Activated T-cell treated with anti-CD3 and anti-CD28 coated beads, Interleukin-2, amount 50 U/mL, for 24 hours (primary cell): Measurements from ENCODE around the gene COL8A1.

Source experiments
- DNase-seq: peaks from one replicate; pipeline ENCODE4 v3.0.0-alpha.2; 2020
- H3K27ac Mint-ChIP-seq: 2 replicates; pipeline ENCODE4 v1.8.0; 2020; ENCODE audit warnings: mild to moderate bottlenecking, mixed read lengths
- H3K27me3 Mint-ChIP-seq: 2 replicates; pipeline ENCODE4 v1.8.0; 2020; ENCODE audit warnings: mixed read lengths
- H3K36me3 Mint-ChIP-seq: 2 replicates; pipeline ENCODE4 v1.8.0; 2020; ENCODE audit warnings: low read depth, mixed read lengths
- H3K4me1 Mint-ChIP-seq: 2 replicates; pipeline ENCODE4 v1.8.0; 2020; ENCODE audit warnings: low read depth, mixed read lengths
- H3K4me3 Mint-ChIP-seq: 2 replicates; pipeline ENCODE4 v1.8.0; 2020; ENCODE audit warnings: mild to moderate bottlenecking, moderate library complexity, mixed read lengths
- H3K9me3 Mint-ChIP-seq: 2 replicates; pipeline ENCODE4 v1.8.0; 2020; ENCODE audit warnings: mixed read lengths

Gene COL8A1

DNA sequence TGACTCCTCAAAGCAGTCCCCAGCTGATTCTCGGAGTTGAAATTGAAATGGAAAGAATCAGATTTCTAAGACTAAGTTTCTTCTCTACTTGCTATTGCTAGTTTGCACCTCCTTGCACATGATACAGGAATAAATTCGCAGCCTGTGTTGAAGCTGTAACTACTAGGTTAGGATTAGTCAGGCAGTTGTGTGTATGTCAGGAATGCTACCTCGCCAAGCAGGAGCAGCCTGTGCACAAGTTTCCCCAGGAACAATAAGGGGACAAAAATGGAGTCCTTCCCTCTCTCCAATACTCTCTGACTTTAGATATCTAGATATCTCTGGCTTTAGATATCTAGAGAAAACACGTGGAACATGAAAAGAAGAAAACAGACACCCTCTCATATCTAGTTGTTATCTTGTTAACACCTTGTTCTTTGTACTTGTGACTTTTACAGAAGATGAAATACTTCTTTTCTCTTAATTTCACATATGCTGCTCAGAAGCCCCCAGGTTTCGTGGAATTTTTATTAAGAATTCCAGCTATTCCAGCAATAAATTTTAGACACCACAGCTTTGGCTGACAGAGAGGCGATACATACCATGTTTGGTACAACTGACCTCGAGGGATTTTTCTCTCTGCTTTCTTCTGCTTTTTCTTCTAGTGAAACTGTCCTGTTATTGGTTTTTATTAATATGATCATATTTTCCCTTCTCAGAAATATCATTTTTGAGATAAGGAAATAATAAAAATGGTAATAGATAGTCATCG, 123.2 kb downstream of the COL8A1 start:
- Mint-ChIP-seq H3K4me3 (no peak overlapping the region), H3K27ac (no peak overlapping the region), H3K27me3 (peaks cover 15% of the 10 kb centered on the region), H3K9me3 (no peaks in the 10 kb centered on the region), H3K36me3 (no peaks in the 10 kb centered on the region), H3K4me1 (no peaks in the 10 kb centered on the region)
- DNase-seq = no peak

DNA sequence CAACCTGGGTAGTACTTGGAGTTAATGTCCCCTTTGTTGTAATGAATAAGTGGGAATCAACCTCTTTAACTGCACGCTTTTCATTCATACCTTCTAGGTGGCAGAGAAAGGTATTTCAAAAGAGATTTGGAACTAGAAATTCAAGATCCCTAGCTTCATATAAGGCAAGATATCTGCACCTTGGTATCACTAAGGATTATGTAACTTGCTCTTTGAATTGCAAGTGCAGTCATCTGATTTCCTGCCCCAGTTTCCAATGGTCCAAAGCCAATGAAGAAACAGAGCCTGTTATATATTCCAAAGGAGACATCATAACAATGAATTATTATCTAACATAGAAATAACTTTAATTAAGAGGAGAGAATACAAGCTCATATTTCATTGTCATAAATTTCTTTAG, 124.5 kb downstream of the COL8A1 start:
- Mint-ChIP-seq H3K27ac (no peak overlapping the region), H3K4me1 (no peaks in the 10 kb centered on the region), H3K27me3 (peaks cover 15% of the 10 kb centered on the region), H3K4me3 (no peak overlapping the region), H3K36me3 (no peaks in the 10 kb centered on the region), H3K9me3 (no peaks in the 10 kb centered on the region)
- DNase-seq = no peak

DNA sequence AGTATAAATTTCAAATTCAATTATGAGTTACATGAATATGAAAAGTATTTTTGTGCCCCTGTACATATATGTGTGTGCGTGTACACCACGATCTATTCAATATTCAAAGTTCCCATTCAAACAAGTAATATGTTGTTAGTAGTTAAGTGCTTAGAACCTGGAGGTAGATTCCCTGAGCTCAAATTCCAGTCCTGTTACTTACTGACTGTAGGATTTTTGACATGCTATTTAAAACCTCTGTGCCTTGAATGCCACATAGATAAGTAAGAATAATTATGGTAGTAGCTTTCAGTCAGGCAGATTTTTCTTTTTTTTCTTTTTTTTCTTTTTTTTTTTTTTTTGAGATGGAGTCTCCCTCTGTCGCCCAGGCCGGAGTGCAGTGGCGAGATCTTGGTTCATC, 126.0 kb downstream of the COL8A1 start:
- Mint-ChIP-seq H3K27ac (no peak overlapping the region), H3K4me3 (no peak overlapping the region), H3K4me1 (no peaks in the 10 kb centered on the region), H3K36me3 (no peaks in the 10 kb centered on the region), H3K9me3 (no peaks in the 10 kb centered on the region), H3K27me3 (peaks cover 6% of the 10 kb centered on the region)
- no peak for DNase-seq

DNA sequence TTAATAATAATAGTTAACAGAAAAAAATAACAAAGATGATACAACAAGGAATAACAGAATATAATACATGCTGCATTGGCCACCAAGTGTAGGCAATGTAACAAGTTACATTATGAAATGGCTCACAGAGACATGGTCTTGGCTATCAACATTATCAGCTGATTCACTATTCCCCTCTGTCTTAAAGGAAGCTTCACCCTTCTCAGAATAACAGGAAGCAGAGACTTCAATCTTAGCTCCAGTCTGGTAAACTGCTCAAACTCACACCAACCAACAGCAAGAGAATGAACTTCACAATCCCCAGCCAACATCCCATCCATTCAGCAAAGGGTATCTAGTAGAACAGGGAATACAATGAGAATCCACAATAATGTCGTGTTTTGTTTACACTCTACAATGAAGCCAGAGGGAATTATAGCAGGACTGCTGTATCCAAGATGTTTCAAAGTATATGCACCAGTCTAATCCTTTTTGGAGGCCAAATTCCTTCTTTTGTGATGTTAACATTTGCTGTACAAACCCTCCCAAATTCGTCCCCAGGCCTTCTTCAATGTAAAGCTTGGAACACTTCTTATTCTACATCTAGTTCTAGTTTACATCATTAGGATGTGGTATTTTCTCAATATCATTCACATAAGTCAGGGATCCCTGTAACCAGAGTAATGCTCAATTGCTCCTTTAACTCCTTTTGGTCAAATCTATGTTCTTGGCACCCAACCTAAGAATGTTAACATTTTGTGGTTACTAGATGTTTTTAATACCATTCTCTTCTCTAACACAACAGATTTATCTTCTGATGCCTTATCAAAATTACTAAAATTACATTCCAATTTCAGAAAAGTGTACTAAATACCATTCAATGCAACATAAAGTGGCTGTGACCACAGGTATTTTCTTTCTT, 126.9 kb downstream of the COL8A1 start:
- H3K4me1 Mint-ChIP-seq = no peaks in the 10 kb centered on the region

DNA sequence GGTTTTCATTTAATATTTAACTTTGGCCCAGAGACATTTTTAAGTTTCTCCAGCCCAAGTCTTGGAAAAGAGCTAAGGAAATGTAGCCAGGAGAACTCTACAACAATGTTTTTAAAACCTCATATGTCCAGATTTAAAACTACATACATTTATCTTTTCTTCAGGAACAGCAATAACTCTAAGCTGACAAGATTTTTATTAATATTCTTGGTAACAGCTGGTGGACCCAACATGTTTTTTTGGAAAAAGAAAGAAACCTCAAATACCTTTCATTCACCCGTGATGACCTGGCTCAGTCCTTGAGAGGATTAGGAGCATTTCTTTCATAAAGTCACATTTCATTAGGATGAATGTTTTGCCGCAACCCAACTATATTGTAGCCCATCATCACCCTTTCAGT, 128.9 kb downstream of the COL8A1 start:
- no peak overlapping the region for H3K27ac Mint-ChIP-seq
- H3K9me3 Mint-ChIP-seq = no peaks in the 10 kb centered on the region
- H3K4me1 Mint-ChIP-seq = no peaks in the 10 kb centered on the region
- DNase-seq = no peak
- H3K27me3 Mint-ChIP-seq = peaks cover 5% of the 10 kb centered on the region
- no peaks in the 10 kb centered on the region for H3K36me3 Mint-ChIP-seq
- no peak overlapping the region for H3K4me3 Mint-ChIP-seq

More for the DNA sequence above, 126.9 kb downstream of the COL8A1 start:
- DNase-seq = no peak
- Mint-ChIP-seq H3K27me3 (peaks cover 6% of the 10 kb centered on the region), H3K4me3 (no peak overlapping the region), H3K36me3 (no peaks in the 10 kb centered on the region), H3K27ac (no peak overlapping the region), H3K9me3 (no peaks in the 10 kb centered on the region)

DNA sequence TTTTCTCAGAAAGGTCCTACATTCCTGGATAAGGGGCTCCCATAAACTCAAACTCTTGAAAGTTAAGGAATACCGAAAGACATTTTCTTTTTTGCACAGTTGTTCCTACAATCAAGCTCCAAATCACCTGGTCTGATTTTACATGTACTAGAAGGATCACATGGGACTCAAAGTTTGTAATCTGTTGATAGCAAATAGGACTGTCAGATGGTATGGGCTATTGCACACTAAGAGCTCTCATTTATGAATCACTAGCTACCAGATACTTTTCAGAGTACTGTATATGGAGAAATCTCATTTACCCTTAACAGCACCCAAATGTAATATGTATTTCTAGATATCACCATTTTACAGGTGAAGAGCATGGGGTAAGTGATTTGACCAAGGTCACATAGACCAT, 129.7 kb downstream of the COL8A1 start:
- DNase-seq = no peak
- no peaks in the 10 kb centered on the region for H3K4me1 Mint-ChIP-seq
- no peak overlapping the region for H3K27ac Mint-ChIP-seq
- H3K36me3 Mint-ChIP-seq = no peaks in the 10 kb centered on the region
- H3K9me3 Mint-ChIP-seq = no peaks in the 10 kb centered on the region
- H3K27me3 Mint-ChIP-seq = peaks cover 2% of the 10 kb centered on the region
- no peak overlapping the region for H3K4me3 Mint-ChIP-seq

DNA sequence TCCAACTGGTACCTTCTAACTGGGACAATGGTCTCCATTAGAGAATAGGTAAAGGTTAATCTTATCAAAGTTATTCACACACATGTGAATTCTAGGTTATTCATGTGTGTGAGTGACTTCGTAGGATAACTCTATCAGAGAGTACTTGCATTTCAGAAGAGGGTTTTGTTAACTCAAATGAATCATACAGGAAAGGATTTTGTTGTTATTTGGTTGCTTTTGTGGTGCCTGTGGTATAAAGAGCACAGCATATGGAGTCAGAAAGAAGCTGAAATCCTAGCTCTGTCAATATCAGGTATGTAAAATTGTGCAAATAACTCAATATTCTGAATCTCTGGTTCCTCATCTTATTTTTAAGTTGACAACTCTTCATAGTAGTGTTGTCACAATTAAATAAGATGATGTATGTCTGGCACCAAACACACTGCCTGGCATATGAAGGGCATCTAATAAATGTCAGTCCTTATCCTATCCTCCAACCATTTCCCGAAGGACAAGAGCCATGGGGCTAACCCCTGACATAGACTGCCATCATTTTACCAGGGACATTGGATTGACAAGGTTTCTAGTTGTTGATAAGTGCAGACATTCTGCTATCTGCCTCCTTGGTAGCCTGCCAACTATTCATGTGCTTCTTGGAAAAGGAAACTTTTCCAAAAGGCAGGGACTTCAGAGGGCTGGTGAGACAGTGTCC, 130.6 kb downstream of the COL8A1 start:
- Mint-ChIP-seq H3K4me3 (no peak overlapping the region), H3K36me3 (no peaks in the 10 kb centered on the region), H3K9me3 (no peaks in the 10 kb centered on the region), H3K27ac (no peak overlapping the region), H3K4me1 (no peaks in the 10 kb centered on the region), H3K27me3 (peaks cover 2% of the 10 kb centered on the region)
- DNase-seq = no peak

DNA sequence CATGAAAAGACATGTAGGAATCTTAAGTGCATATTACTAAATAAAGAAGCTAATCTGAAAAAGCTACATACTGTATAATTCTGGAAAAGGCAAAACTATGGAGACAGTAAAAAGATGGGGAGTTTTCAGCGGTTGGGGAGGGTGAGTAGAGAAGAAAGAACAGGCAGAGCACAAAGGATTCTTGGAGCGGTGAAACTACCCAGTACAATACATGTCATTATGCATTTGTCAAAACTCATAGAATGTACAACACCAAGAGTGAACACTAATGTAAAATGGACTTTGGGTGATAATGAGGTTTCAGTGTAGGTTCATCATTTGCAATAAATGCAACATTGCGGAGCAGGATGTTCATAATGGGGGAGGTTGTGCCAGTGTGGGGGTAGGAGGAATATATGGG, 133.8 kb downstream of the COL8A1 start:
- no peak overlapping the region for H3K4me3 Mint-ChIP-seq
- no peaks in the 10 kb centered on the region for H3K36me3 Mint-ChIP-seq

DNA sequence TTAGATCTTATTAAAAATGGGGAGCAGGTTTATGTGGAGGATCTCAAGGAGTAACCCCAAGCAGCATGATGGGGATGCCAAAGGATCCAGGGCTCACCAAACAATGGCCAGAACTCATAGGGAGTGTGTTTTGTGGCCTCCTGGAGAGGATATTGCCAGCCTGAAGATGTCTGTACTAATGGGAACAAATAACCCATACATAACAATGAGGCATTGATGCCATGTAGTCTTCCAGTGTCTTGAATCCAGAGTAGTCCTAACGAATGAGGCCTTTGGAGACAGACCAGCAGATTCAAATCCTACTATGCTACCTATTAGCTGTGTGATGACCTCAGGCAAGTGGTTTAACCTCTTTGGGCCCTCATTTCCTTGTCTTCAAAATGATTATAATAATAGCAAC, 134.3 kb downstream of the COL8A1 start:
- Mint-ChIP-seq H3K27ac (no peak overlapping the region), H3K9me3 (no peaks in the 10 kb centered on the region), H3K27me3 (peaks cover 20% of the 10 kb centered on the region), H3K36me3 (no peaks in the 10 kb centered on the region), H3K4me1 (peaks cover 6% of the 10 kb centered on the region), H3K4me3 (no peak overlapping the region)
- no peak for DNase-seq

More for the DNA sequence above, 133.8 kb downstream of the COL8A1 start:
- Mint-ChIP-seq H3K27me3 (peaks cover 17% of the 10 kb centered on the region), H3K27ac (no peak overlapping the region), H3K4me1 (peaks cover 6% of the 10 kb centered on the region), H3K9me3 (no peaks in the 10 kb centered on the region)
- no peak for DNase-seq

DNA sequence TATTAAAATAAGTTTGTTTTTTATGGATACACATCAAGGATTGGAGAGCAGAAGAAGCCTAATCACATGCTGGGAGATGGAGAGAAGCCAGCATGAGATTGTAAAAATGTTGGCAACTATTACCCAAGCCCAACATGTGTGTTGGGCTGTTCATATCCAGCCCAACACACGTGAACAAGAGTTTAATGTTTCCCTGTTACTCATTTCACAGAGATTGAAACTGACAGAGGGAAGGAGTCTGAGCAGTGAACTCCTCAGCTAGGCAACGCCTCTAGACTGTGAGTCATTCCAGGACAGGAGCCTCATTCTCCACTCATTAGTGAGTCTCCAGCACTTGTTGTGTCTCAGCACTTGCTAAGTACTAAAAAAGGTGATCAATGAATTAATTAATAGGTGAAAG, 136.1 kb downstream of the COL8A1 start:
- DNase-seq = no peak
- H3K4me3 Mint-ChIP-seq = no peak overlapping the region
- peaks cover 28% of the 10 kb centered on the region for H3K27me3 Mint-ChIP-seq
- no peaks in the 10 kb centered on the region for H3K9me3 Mint-ChIP-seq
- no peak overlapping the region for H3K27ac Mint-ChIP-seq
- H3K4me1 Mint-ChIP-seq = peaks cover 6% of the 10 kb centered on the region
- H3K36me3 Mint-ChIP-seq = no peaks in the 10 kb centered on the region

DNA sequence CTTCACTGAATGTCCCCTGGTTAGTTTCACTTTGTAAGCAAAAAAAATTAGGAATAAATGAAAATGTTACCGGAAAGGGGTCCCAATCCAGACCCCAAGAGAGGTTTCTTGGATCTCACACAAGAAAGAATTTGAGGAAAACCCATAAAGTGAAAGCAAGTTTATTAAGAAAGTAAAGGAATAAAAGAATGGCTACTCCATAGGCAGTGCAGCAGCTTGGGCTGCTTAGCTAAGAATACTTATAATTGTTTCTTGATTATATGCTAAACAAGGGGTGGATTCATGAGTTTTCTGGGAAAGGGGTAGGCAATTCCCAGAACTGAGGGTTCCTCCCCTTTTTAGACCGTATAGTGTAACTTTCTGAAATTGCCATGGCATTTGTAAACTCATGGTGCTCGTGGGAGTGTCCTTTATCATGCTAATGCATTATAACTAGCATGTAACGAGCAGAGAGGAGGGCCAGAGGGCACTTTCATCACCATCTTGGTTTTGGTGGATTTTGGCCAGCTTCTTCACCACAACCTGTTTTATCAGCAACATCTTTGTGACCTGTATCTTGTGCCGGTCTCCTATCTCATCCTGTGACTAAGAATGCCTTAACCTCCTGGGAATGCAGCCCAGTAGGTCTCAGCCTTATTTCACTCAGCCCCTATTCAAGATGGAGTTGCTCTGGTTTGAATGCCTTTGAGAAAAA, 138.3 kb downstream of the COL8A1 start:
- Mint-ChIP-seq H3K9me3 (no peaks in the 10 kb centered on the region), H3K4me1 (peaks cover 12% of the 10 kb centered on the region), H3K4me3 (no peak overlapping the region)

DNA sequence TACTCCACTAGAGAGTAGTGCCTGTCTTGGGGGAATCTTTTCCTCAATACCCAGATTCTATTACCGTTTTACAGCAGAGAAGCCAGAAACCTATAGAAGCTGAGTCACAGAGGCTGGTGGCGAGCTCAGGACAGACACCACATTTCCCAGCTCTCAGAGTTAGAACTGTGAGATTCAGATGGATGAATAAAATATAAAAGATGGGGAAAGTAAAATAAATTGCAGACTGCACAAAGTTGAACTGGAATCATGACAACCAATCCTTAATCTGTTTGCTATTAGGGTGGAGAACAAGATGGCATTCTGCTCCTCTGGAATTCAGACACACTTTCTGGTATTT, 138.8 kb downstream of the COL8A1 start:
- no peaks in the 10 kb centered on the region for H3K9me3 Mint-ChIP-seq
- H3K27ac Mint-ChIP-seq = no peak overlapping the region
- H3K27me3 Mint-ChIP-seq = peaks cover 45% of the 10 kb centered on the region
- H3K4me1 Mint-ChIP-seq = peaks cover 12% of the 10 kb centered on the region
- no peaks in the 10 kb centered on the region for H3K36me3 Mint-ChIP-seq
- no peak overlapping the region for H3K4me3 Mint-ChIP-seq
- DNase-seq = no peak

More for the DNA sequence above, 138.3 kb downstream of the COL8A1 start:
- H3K27ac Mint-ChIP-seq = no peak overlapping the region
- no peaks in the 10 kb centered on the region for H3K36me3 Mint-ChIP-seq
- peaks cover 40% of the 10 kb centered on the region for H3K27me3 Mint-ChIP-seq
- no peak for DNase-seq

DNA sequence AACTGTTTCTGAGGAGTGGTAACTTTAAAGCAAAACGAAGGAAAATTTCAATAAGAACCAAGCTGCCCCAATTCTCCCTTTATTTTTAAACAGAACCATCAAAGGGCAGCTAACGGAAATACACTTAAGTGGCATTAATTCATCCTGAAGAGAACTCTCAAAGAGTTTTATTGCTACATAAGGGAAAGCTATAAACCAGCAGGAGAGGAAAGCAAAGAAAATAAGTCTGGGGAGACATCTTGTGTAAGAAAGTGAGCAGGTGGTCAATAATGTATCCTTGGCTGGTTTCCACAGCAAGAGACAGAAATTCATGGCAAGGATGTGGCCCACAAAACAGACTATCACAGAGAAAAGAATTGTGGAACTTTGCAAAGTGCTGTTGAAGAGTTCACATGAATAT, 139.3 kb downstream of the COL8A1 start:
- no peaks in the 10 kb centered on the region for H3K9me3 Mint-ChIP-seq
- no peaks in the 10 kb centered on the region for H3K36me3 Mint-ChIP-seq
- peaks cover 12% of the 10 kb centered on the region for H3K4me1 Mint-ChIP-seq
- H3K27me3 Mint-ChIP-seq = peaks cover 45% of the 10 kb centered on the region
- no peak overlapping the region for H3K4me3 Mint-ChIP-seq
- no peak for DNase-seq
- H3K27ac Mint-ChIP-seq = no peak overlapping the region

DNA sequence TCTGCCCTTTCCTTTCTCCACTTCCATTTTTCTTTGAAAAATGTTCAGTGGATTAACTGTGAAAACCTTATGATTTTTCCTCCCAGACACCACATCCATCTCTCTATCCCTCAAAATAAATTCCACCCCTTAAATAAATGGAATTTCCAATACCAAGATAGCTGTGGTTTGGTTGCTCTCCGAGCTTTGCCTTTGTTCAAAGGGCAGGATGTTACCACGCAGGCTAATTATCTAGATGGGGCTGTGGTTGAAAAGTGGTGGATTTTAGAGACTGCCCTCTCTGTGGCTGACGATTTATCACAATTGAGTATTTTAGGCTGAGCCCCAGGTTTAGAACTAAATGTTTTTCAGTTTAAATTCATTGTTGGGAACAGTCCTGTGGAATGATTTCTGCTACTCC, 142.4 kb downstream of the COL8A1 start:
- Mint-ChIP-seq H3K27me3 (peaks cover 45% of the 10 kb centered on the region), H3K4me1 (peaks cover 6% of the 10 kb centered on the region), H3K9me3 (no peaks in the 10 kb centered on the region), H3K36me3 (no peaks in the 10 kb centered on the region), H3K4me3 (no peak overlapping the region), H3K27ac (no peak overlapping the region)
- DNase-seq = no peak
